ENCODE measurements around the gene COL6A3. TPM values are rescaled to one million over a fixed set of nuclear protein-coding genes. Genes with fewer than 3 reads are reported as not detected.
A peak's percentile ranks its signal among the peaks of the same experiment; 100 is the strongest.

Gene COL6A3
- total and polyA plus RNA-seq, 9 of the 15 experiments (the other 6 are each of a cell fraction or from before 2014, with no cell fraction given): 0.07 to 4.1 (median 1.5) TPM

DNA sequence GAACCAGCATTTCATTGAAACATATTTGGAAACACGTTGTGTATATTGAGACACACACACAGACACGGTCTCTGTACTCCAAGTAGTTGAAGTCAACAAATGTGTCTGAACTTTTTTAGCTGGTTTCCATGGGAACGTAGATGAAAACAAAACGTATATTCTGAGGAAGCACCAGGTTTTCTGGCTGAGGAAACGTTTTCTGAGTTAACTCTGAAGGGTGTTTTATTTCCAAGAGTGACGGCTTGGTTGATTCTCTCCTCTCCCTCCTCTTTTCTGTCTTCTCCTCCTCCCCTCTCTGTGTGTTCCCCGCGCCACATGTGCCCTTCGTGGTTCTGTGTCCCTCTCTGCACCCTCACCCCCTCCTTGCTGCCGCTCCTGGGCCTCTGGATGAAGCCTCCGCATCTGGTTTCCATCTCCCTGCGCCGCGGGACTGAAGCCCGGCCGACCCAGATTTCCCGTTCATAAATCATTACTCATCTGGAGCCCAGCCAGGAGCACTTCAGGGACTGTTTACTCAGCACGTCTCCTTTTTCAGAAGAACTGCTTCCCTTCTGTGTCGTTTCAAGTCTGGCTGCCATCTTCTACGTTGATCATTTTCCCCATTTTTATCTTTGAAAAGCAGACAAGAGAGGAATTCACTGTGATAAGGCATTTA, 122.7 kb downstream of the COL6A3 start:
- Histone ChIP-seq H3K79me2 (ENCODE audit: control insufficient read depth, insufficient read depth, low read length) (no peaks in the 10 kb centered on the region), H3K4me2 (ENCODE audit: insufficient read depth, low read length) (no peak overlapping the region), H3K27me3 (ENCODE audit: control insufficient read depth in 2 of 2, insufficient read depth in 2 of 2, low read length in 2 of 2) (peaks cover 0 to 12% of the 10 kb centered on the region in 2 experiments; a peak in 1 of 5 replicates), H3K9me3 (replicated peaks; ENCODE audit: control insufficient read depth, insufficient read depth, low read depth, low read length) (no peaks in the 10 kb centered on the region), H4K20me1 (replicated peaks; ENCODE audit: control insufficient read depth, insufficient read depth, low read length) (no peaks in the 10 kb centered on the region), H3K4me1 (replicated peaks in 1 of 2; ENCODE audit: control insufficient read depth in 2 of 2, insufficient read depth in 2 of 2, low read length in 2 of 2) (no peaks in the 10 kb centered on the region; a peak in 1 of 5 replicates), H3K9me1 (ENCODE audit: control insufficient read depth, insufficient read depth, low read length) (no peaks in the 10 kb centered on the region), H3K27ac (ENCODE audit: extremely low read depth, low read depth, low read length) (no peak overlapping the region), H3K4me3 (no peak overlapping the region), H3K36me3 (ENCODE audit: control insufficient read depth, insufficient read depth, low read length) (no peaks in the 10 kb centered on the region), H3K9ac (ENCODE audit: insufficient read depth in 1 of 2, low read depth in 2 of 2, low read length in 2 of 2) (no peak overlapping the region), H2AFZ (ENCODE audit: low read depth, low read length) (no peak overlapping the region)
- ATAC-seq: peak; percentile 32; the same call in 2 of the 3 replicates
- in situ Hi-C loops (cut with MboI) (no loop called here), intact Hi-C loops (cut with micrococcal nuclease) (no loop called here)
- FAIRE-seq: no peak
- peak in 2 of 4 experiments; percentile 14 to 29 for DNase-seq (ENCODE audit: extremely low read depth in 1 of 4, low spot score in 3 of 4)
- CTCF ChIA-PET (ENCODE audit: low intra/inter-chr PET ratio): no interaction called here
- no TSS peak for BruUV-seq (replicated peaks)
- under 1% methylated on average over 14 of the region's 20 CpGs for WGBS (ENCODE audit: insufficient coverage, low coverage, missing lambda C conversion rate)
- POLR2A ChIA-PET: no interaction called here
- TF ChIP-seq SUPT5H (IDR thresholded peaks at IDR 0.05) (no peak), MEIS2 (IDR thresholded peaks at IDR 0.05; ENCODE audit: partially characterized antibody) (peak; percentile 96), RFX1 (IDR thresholded peaks at IDR 0.05) (peak; percentile 52), NCOA1 (IDR thresholded peaks at IDR 0.05; ENCODE audit: low read depth) (no peak), ZNF764 (CRISPR knock-in tag; IDR thresholded peaks at IDR 0.05; ENCODE audit: low read depth) (no peak), ZNF778 (CRISPR knock-in tag; IDR thresholded peaks at IDR 0.05) (no peak), ZFX (CRISPR knock-in tag; IDR thresholded peaks at IDR 0.05) (no peak)
- TF ChIP-seq, protein P1, sequence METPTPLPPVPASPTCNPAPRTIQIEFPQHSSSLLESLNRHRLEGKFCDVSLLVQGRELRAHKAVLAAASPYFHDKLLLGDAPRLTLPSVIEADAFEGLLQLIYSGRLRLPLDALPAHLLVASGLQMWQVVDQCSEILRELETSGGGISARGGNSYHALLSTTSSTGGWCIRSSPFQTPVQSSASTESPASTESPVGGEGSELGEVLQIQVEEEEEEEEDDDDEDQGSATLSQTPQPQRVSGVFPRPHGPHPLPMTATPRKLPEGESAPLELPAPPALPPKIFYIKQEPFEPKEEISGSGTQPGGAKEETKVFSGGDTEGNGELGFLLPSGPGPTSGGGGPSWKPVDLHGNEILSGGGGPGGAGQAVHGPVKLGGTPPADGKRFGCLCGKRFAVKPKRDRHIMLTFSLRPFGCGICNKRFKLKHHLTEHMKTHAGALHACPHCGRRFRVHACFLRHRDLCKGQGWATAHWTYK (CRISPR knock-in tag; IDR thresholded peaks at IDR 0.05): no peak
- TF ChIP-seq, protein P2, sequence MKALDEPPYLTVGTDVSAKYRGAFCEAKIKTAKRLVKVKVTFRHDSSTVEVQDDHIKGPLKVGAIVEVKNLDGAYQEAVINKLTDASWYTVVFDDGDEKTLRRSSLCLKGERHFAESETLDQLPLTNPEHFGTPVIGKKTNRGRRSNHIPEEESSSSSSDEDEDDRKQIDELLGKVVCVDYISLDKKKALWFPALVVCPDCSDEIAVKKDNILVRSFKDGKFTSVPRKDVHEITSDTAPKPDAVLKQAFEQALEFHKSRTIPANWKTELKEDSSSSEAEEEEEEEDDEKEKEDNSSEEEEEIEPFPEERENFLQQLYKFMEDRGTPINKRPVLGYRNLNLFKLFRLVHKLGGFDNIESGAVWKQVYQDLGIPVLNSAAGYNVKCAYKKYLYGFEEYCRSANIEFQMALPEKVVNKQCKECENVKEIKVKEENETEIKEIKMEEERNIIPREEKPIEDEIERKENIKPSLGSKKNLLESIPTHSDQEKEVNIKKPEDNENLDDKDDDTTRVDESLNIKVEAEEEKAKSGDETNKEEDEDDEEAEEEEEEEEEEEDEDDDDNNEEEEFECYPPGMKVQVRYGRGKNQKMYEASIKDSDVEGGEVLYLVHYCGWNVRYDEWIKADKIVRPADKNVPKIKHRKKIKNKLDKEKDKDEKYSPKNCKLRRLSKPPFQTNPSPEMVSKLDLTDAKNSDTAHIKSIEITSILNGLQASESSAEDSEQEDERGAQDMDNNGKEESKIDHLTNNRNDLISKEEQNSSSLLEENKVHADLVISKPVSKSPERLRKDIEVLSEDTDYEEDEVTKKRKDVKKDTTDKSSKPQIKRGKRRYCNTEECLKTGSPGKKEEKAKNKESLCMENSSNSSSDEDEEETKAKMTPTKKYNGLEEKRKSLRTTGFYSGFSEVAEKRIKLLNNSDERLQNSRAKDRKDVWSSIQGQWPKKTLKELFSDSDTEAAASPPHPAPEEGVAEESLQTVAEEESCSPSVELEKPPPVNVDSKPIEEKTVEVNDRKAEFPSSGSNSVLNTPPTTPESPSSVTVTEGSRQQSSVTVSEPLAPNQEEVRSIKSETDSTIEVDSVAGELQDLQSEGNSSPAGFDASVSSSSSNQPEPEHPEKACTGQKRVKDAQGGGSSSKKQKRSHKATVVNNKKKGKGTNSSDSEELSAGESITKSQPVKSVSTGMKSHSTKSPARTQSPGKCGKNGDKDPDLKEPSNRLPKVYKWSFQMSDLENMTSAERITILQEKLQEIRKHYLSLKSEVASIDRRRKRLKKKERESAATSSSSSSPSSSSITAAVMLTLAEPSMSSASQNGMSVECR (CRISPR knock-in tag; IDR thresholded peaks at IDR 0.05): no peak
- TF ChIP-seq, protein P3, sequence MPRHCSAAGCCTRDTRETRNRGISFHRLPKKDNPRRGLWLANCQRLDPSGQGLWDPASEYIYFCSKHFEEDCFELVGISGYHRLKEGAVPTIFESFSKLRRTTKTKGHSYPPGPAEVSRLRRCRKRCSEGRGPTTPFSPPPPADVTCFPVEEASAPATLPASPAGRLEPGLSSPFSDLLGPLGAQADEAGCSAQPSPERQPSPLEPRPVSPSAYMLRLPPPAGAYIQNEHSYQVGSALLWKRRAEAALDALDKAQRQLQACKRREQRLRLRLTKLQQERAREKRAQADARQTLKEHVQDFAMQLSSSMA (CRISPR knock-in tag; IDR thresholded peaks at IDR 0.05): no peak
- TF ChIP-seq, protein P4, sequence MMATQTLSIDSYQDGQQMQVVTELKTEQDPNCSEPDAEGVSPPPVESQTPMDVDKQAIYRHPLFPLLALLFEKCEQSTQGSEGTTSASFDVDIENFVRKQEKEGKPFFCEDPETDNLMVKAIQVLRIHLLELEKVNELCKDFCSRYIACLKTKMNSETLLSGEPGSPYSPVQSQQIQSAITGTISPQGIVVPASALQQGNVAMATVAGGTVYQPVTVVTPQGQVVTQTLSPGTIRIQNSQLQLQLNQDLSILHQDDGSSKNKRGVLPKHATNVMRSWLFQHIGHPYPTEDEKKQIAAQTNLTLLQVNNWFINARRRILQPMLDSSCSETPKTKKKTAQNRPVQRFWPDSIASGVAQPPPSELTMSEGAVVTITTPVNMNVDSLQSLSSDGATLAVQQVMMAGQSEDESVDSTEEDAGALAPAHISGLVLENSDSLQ (IDR thresholded peaks at IDR 0.05): peak; percentile 62

Measured in K562 (cell line).